ENCODE measurements around the gene RTL9.

DNA sequence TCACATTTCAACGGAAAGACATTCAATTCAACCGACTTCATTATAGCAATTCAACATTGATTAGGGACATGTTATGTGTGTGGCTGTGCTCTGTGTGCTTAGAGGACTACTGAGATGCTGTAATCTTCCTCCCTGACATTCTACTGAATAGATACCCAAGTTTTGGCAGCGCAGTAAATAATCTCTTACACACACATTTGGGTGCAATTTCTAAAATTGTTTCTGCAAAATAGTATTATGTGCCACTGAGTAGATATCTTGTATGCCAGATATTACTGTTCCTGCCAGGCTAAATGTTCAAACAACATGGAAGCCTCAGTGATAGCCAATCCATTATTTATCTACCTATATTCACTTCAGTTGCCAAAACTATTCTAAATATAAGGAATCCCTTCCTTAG, 41.3 kb downstream of the RTL9 start:
- TF ChIP-seq POLR2A (IDR thresholded peaks at IDR 0.05) = no peak
- TF ChIP-seq, protein P1, sequence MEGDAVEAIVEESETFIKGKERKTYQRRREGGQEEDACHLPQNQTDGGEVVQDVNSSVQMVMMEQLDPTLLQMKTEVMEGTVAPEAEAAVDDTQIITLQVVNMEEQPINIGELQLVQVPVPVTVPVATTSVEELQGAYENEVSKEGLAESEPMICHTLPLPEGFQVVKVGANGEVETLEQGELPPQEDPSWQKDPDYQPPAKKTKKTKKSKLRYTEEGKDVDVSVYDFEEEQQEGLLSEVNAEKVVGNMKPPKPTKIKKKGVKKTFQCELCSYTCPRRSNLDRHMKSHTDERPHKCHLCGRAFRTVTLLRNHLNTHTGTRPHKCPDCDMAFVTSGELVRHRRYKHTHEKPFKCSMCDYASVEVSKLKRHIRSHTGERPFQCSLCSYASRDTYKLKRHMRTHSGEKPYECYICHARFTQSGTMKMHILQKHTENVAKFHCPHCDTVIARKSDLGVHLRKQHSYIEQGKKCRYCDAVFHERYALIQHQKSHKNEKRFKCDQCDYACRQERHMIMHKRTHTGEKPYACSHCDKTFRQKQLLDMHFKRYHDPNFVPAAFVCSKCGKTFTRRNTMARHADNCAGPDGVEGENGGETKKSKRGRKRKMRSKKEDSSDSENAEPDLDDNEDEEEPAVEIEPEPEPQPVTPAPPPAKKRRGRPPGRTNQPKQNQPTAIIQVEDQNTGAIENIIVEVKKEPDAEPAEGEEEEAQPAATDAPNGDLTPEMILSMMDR (IDR thresholded peaks at IDR 0.05 in 8 of 11, conservative IDR thresholded peaks at IDR 0.05 in 3 of 11) = no peak

All from spleen (tissue), 7 donors.